CD4-positive, alpha-beta T cell treated with Interleukin-4 for 4 hours (primary cell): ENCODE results near the gene HS6ST1.

Source experiments
- DNase-seq: peaks from one replicate; pipeline ENCODE4 v3.0.0-alpha.2; 2020

HS6ST1 gene

DNA sequence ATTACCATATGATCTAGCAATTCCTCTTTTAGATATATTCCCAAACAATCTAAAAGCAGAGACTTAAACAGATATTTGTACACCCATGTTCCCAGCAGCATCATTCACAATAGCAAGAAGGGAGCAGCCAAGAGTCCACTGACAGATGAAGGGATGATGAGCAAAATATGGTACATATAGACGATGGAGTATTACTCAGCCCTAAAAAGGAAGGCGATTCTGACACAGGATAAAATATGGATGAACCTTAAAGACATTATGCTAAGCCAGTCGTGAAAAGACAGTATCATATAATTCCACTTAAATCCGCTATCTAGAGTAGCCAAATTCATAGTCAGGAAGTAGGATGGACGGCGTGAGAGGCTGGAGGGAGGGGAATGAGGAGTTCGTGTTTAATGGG is 20.4 kb downstream of the HS6ST1 start:
- no peak for DNase-seq

- DNase-seq, result no peak
Observed at GRCh38 chr2:128293870-128294455, 24.7 kb downstream of the HS6ST1 start.

GRCh38 chr2:128293426-128293755 is 25.3 kb downstream of the HS6ST1 start:
- DNase-seq, result no peak

DNA sequence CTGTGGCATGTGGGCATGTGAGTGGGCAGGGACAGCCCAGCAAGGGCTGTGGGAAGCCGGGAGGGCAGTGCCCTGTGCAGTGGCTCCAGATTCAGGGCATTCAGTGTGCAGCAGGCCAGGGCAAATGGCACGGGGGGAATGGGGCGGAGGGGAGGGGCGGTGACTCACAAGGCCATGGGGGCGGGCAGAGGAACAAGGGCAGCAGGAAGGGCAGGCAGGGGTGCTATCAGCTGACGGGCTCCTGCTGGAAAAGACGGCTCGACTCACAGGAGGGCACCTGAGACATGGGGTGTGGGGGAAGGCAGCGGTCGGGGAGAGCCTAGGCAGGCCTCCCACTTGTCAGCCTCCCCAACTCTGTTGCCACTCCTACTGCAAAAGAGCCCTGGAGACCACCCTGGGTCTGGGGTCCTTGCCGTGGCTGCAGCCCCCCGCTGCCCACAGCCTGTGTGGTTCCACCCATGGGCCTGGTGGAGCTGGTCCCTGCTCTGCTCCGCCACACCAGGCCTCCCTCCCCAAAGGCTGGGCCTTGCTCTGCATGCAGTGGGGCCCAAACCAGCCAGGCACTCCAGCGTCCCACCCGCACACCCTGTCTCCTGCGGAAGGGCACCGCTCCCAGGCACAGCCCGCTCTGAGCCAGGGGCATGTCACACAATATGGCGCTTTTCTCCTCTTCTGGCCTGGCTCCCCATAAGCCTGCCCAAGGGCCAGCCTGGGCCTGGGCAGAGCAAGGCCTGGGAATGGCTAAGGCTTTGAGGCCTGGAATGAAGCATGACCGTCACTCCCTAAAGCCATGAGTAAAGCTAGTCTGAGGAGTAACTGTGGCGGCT is 25.9 kb downstream of the HS6ST1 start:
- no peak for DNase-seq

DNA sequence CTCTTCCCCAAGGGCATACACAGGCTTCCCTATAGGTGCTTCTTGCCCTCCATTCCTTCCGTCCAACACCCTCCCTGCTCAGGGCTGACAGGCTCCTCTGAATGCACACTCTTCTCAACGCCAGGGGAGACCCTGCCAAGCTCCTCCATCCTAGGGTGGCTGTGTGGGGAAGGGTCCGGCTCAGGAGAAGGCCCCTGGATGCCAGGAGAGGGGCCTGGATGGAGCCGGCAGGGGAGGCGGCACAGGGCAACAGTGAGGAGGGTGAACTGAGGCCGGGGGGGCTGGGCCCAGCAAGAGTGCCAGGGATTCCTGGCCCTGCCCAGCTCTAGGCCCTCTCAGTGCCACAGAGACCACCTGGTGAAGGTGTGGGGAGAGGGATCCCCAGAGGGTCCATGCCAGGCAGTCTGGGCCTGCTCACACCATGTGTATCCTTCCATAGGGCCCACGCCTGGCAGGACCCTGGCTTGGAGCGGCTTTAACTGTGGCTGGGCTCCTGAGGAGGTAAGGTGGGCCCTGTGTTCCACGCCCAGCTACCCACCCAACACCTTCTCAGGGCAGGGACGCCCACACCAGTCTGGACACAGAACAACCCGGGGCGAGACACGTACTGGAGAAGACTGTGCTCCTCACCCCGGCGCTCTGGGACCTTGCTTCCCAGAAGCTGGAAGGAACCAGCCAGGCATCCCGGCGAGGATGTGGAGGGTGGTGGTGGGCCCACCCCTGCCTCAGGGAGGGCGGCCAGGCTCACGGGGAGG is 26.6 kb downstream of the HS6ST1 start:
- DNase-seq, result no peak

DNA sequence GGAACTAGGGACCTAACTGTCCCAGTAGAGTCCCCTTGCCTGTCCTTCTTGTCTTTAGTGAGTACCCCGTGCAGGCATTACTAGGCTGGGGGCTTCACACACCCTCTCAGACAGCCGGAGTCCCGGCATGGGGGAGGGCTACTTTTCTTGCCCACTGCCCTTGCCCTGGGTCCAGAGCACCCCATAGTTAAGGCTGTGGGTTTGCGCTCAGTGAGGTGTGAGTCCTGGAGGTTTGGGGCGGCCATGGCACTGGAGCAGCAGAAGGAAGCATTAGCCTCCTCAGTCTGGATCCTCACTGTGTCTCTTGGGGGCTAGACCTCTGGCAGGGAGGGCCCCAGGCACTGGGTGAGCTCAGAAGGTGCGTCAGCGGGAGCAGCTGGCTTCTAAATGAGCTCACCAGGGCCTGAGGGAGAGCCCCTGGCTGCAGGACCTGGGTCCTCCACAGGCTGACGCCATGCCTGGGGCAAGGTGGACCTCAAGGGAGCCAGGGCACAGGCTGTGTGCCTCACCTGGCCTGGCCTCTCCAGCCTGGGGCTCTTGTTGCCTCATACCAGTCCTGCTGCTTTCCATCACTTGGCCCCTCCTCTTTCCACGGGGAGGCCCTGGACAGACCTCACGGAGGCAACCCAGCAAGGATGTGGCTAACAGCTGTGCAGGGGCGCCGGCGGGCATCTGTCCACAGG is 27.4 kb downstream of the HS6ST1 start:
- DNase-seq, result no peak

DNA sequence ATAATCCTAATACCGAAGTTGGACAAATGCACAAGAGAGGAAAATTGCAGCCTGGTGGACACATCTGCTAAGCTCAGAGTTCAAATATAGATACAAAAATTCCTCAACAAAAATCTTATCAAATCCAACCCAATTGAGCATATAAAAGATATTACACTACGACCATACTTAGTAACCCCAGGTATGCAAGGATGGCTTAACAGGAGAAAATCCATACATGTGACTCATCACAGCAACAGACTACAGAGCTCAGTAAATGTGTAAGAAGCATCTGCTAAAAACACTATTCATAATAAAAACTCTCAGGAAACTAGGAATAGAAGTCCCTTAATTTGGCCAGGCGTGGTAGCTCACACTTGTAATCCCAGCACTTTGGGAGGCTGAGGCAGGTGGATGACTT is 28.3 kb downstream of the HS6ST1 start:
- DNase-seq, result no peak

GRCh38 chr2:128289439-128289838 is 29.2 kb downstream of the HS6ST1 start:
- DNase-seq, result no peak

GRCh38 chr2:128288781-128289180 is 29.9 kb downstream of the HS6ST1 start:
- DNase-seq, result no peak

- DNase-seq, result no peak
Observed at GRCh38 chr2:128287780-128288735, 30.6 kb downstream of the HS6ST1 start.

DNA sequence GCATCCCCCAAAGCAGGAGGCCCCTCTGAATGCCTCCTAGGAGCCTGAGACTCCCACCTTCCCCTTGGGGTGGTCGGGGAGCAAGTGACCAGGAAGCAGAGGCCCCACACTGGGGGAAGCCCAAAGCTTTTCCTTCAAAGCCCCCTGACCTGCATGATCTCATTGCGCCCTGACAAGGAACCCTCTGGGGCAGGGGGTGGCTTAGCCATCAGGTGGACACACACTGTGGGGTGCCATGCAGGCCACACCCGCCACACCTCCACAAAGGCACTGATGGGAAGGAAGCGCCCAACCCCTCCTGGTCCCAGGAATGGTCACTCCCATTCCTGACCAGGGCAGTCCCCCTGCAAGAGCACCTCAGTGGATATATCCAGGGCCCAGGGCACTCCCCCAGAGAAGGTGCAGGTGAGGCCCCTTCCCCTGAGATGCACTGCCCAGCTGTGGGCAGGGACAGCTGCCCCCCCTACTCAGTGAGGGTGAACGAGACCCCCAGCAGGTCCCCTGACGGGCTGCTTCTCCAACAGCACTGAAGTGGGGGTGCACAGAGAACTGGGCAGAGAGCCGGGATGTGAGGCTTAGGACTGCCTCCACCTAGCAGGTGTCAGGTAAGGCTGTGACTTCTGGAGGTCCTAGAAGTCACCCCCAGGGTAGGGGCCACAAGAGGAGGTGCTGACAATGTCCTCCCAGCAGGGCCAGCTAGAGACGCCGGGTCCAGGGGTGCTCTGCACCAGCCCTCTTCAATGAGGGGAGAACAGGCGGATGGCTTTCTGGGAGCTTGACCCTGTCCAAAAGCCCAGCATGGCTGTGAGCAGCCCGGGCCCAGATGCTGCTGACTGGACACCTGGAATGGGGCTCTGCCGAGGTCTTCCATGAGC is 31.5 kb downstream of the HS6ST1 start:
- DNase-seq, result no peak

DNA sequence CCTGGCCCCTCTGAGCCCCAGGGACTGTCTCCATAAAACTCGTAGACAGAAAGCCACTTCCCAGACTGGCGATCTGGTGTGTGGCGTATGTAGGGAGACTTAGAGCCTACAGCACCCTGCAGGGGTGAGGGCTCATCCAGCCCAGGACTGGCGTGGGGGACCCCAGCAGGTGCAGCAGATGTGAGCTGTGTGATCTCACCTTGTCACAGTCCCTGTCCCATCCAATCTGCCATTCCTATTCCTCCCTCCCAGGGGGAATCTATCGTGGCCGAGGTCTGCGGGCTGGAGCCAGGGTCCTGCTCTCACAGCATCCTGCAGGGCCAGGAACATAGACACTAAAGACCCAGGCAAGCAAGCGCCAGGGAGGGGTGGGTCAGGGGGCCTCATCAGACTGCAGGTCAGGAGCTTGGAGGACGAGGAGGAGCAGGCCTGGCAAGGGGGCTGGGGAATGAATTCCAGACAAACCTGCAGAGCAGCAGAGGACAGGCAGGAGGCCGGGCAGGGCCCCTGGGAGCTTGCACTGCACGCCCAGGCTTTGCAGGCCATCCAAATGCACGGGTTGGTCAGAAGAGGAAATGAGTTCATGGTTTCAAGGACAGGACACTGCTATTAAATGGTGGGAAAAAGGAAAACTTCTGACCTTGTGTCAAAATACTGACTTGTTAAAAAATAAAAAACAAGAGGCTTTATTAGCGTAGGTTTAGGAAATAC is 32.5 kb downstream of the HS6ST1 start:
- no peak for DNase-seq

DNA sequence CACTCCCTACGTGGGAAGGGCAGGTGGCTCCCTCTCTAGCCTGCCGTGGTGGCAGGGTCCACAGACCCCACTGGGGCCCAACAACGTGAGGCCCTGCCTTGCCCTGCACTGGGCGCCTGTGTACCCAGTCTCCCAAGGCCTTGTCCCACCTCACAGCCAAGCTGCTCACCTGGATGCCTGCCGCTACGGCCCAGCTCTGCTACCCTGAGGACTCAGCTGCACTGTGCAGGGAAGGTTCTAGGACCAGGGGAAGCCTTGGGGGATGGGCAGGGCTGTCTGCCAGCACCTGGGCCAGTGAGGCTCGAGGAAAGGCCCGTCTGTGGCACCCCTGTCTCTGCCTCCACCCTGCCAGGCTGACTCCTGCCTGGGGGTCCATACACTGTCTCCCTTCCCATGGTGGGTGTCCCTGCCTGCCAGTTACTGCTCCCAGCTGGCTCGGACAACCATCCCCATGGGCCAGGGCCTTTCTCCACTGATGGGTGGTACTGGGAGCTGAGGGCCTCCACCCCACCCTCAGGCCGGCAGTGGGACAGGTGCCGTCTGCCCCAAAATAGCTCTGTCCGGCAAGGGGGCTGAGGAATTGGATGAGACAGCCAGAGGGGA is 33.2 kb downstream of the HS6ST1 start:
- DNase-seq, result no peak

- DNase-seq, result no peak
Observed at GRCh38 chr2:128284841-128285240, 33.8 kb downstream of the HS6ST1 start.

- DNase-seq, result no peak
Observed at GRCh38 chr2:128284037-128284441, 34.6 kb downstream of the HS6ST1 start.

GRCh38 chr2:128282976-128283810 is 35.5 kb downstream of the HS6ST1 start:
- DNase-seq, result no peak

GRCh38 chr2:128282246-128282975 is 36.3 kb downstream of the HS6ST1 start:
- DNase-seq, result no peak

- no peak for DNase-seq
Observed at GRCh38 chr2:128281852-128282245, 36.8 kb downstream of the HS6ST1 start.
